Ectodermal cell (in vitro differentiated cells): ENCODE results near the gene PAM16.

Source experiments
- H3K27ac ChIP-seq: 2 replicates; pipeline ENCODE4 v1.7.0; 2013; ENCODE audit warnings: mild to moderate bottlenecking, low read depth, low read length; ENCODE audit not compliant: insufficient read depth, poor library complexity, severe bottlenecking
- H3K27me3 ChIP-seq: 2 replicates; pipeline ENCODE4 v1.7.0; 2013; ENCODE audit warnings: mild to moderate bottlenecking, low read length; ENCODE audit not compliant: insufficient read depth, control insufficient read depth, poor library complexity, severe bottlenecking
- H3K36me3 ChIP-seq: one replicate; pipeline ENCODE4 v1.7.0; 2013; ENCODE audit warnings: low read length; ENCODE audit not compliant: control insufficient read depth, insufficient read depth
- H3K4me1 ChIP-seq: one replicate; pipeline ENCODE4 v1.7.0; 2013; ENCODE audit warnings: low read length; ENCODE audit not compliant: control insufficient read depth, insufficient read depth
- H3K4me3 ChIP-seq: 2 replicates; pipeline ENCODE4 v1.7.0; 2013; ENCODE audit warnings: low read depth, low read length, control low read depth; ENCODE audit not compliant: insufficient read depth
- H3K9me3 ChIP-seq: 2 replicates; pipeline ENCODE4 v1.7.0; 2013; ENCODE audit warnings: mild to moderate bottlenecking, low read length, moderate library complexity; ENCODE audit not compliant: control insufficient read depth
- WGBS, 2 experiments: methylation state at CpG; one replicate each; pipeline ENCODE4 v1.1.7; 2013; ENCODE audit warnings: missing lambda C conversion rate in 2 of 2; 5-methylcytosine and 5-hydroxymethylcytosine counted together

PAM16 gene

GRCh38 chr16:4376126-4376892 is 25.2 kb upstream of the PAM16 start:
- 88% methylated on average over 30 to 31 of the region's 31 CpGs for WGBS, 2 experiments
- H3K4me1 ChIP-seq: peaks cover 67% of the 10 kb centered on the region
- H3K36me3 ChIP-seq: no peaks in the 10 kb centered on the region
- no peak overlapping the region for H3K4me3 ChIP-seq
- H3K9me3 ChIP-seq: no peaks in the 10 kb centered on the region
- peaks cover 4% of the 10 kb centered on the region for H3K27me3 ChIP-seq
- no peak overlapping the region for H3K27ac ChIP-seq

- no peaks in the 10 kb centered on the region for H3K9me3 ChIP-seq
These were observed 24.6 kb upstream of the PAM16 start for GRCh38 chr16:4375717-4376116.

DNA sequence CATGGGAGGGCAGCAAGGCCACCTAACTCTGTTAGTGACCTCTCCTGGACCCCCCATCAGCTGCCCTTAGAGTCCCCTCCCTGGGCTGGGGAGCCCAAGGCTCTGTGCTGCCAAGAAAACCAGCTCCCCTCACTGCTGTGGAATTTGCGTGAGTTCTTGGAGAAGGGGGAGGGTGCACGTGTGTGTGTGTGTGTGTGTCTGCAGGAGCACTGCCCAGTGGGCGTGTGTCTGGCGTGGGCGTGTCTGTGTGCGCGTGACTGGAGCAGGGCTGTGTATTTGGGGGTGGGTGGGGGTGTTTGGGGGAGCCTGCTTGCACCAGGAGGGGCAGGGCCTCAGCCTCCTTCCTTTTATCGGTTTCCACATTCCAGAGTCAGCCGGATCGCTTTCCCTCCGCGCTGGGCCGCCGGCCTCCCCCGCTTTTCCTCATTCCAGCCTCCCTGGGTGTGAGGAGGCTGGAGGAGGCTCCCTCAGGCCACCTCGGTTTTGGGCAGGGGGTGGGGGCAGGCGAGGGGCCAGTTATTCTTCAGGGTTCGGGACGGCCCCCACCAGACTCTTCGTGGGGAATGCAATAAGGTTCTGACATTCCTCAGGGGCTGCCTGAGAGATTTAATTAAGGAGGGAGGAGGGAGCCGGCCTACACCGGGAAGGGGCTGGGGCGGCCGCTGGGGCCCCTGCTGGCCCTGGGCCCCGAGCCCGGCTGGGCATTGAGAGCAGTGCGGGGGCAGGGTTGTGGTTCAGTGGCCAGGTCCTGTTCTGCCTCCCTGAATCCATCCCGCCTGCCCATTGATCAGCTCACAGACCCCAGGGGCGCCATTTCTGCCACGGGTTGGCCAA is 23.0 kb upstream of the PAM16 start:
- 11 to 15% methylated on average over 30 of the region's 30 CpGs for WGBS, 2 experiments
- Histone ChIP-seq H3K4me1 (peaks cover 65% of the 10 kb centered on the region), H3K27ac (peak overlapping the region; percentile 80), H3K27me3 (peaks cover 4% of the 10 kb centered on the region), H3K9me3 (no peaks in the 10 kb centered on the region), H3K4me3 (peak overlapping the region; percentile 53), H3K36me3 (no peaks in the 10 kb centered on the region)

More at GRCh38 chr16:4375717-4376116, 24.6 kb upstream of the PAM16 start:
- Histone ChIP-seq H3K4me1 (peaks cover 73% of the 10 kb centered on the region), H3K4me3 (no peak overlapping the region), H3K27me3 (peaks cover 4% of the 10 kb centered on the region), H3K36me3 (no peaks in the 10 kb centered on the region), H3K27ac (no peak overlapping the region)
- WGBS, 2 experiments: 93 to 95% methylated on average over 15 of the region's 15 CpGs

DNA sequence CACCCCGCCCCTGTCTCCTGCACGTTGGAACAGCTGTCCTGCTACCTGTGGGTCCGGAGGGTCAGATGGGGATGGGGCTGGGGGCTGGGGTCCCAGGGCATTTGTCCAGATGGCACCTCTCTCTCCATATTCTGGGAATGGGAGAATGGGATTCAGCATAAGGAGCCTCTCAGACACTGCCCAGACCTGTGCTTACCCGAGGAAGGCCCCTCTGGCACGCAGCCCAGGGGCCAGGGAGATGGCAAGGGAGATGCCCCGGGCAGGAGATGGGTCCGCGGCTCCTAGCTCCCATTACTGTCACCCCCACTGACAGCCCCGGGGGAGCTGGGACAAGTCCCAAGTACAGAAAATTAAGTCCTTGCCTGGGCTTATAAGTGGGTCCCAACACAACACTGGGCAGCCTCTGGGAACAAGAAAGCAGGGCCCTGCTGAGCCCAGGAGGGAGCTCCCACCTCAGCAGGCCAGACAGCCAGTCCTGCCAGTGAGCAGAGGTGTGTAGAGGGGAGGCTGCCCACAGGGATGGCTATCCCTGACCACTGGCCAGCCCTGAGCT is 22.3 kb upstream of the PAM16 start:
- 53 to 56% methylated on average over 9 of the region's 9 CpGs for WGBS, 2 experiments
- H3K4me1 ChIP-seq: peaks cover 58% of the 10 kb centered on the region

GRCh38 chr16:4372578-4373355 is 21.6 kb upstream of the PAM16 start:
- Histone ChIP-seq H3K27me3 (peaks cover 4% of the 10 kb centered on the region), H3K36me3 (no peaks in the 10 kb centered on the region), H3K4me3 (peak overlapping the region; percentile 53), H3K27ac (no peak overlapping the region), H3K4me1 (peaks cover 55% of the 10 kb centered on the region), H3K9me3 (no peaks in the 10 kb centered on the region)
- WGBS, 2 experiments: 40 to 42% methylated on average over 10 of the region's 10 CpGs

More for the DNA sequence above, 22.3 kb upstream of the PAM16 start:
- Histone ChIP-seq H3K27me3 (peaks cover 4% of the 10 kb centered on the region), H3K4me3 (peak overlapping the region; percentile 53), H3K9me3 (no peaks in the 10 kb centered on the region), H3K27ac (peak overlapping the region; percentile 69), H3K36me3 (no peaks in the 10 kb centered on the region)

DNA sequence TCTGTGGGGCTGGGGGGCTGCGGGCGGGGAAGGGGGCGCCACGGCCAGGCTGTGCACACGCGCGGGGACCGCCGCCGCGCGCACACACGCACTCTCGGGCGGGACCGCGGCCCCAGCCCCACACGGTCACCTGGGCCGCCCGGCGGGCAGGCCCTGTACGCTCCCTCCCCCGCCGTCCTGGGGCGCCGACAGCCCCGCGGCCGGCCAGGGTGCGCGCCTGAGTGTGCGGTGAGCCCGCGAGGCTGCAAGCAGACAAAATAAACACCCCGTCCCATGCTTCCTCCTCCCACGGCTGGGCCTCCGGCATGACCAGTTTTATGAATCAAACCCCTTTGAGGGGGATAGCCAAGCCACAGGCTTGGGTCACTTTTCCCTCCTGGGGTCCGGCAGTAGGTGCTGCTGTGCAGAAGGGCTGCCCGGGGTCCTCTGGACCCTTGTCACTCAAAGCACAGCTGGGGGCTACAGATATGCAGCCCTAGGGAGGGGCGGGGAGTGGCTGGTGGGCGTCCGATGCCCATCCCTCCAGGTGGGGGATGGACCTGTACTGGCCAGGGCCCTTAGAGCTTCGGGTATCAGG is 21.0 kb upstream of the PAM16 start:
- no peaks in the 10 kb centered on the region for H3K36me3 ChIP-seq
- no peaks in the 10 kb centered on the region for H3K9me3 ChIP-seq
- peaks cover 55% of the 10 kb centered on the region for H3K4me1 ChIP-seq
- peak overlapping the region; percentile 53 for H3K4me3 ChIP-seq
- H3K27me3 ChIP-seq: peaks cover 4% of the 10 kb centered on the region
- no peak overlapping the region for H3K27ac ChIP-seq
- 2 to 3% methylated on average over 43 of the region's 43 CpGs for WGBS, 2 experiments

DNA sequence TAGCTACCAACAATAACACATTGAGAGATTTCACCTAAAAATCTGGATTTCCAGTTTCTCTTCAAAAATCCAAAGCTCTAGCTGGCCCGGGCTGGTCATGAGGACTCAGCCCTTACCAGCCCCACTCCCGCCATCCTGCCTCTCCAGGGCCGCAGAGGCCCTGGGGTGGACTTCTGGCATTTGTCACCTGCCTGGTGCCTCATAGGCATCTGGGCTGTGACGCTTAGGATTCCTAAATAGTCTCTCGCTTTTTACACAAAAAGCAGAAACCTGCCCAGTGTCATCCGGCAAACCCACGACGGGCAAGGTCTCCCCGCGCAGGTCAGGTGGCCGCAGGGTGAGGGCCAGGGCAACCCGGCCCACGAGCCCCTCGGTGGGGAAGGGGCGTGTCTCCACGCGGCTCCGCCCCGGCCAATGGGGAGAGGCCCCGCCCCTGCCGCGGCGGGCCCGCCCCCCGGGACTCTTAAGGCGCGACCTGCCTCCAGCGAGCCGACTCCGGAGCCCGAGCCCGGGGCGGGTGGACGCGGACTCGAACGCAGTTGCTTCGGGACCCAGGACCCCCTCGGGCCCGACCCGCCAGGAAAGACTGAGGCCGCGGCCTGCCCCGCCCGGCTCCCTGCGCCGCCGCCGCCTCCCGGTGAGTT is 20.4 kb upstream of the PAM16 start, which contains the start of gene VASN:
Gene VASN, plus strand, starts transcription at position 492 of the 644 bp plus-strand sequence. CDS start 9,030 bp downstream, outside the sequence.
- WGBS, 2 experiments: 7 to 8% methylated on average over 50 of the region's 50 CpGs
- Histone ChIP-seq H3K4me1 (peaks cover 49% of the 10 kb centered on the region), H3K9me3 (no peaks in the 10 kb centered on the region), H3K4me3 (peak within 1 kb of the TSS; percentile 53), H3K27me3 (peaks cover 4% of the 10 kb centered on the region), H3K27ac (no peak within 1 kb of the TSS), H3K36me3 (no peaks in the 10 kb centered on the region)

- 87 to 91% methylated on average over 14 of the region's 14 CpGs for WGBS, 2 experiments
- Histone ChIP-seq H3K36me3 (no peaks in the 10 kb centered on the region), H3K9me3 (no peaks in the 10 kb centered on the region), H3K27ac (no peak overlapping the region), H3K4me1 (peaks cover 42% of the 10 kb centered on the region), H3K27me3 (peaks cover 4% of the 10 kb centered on the region), H3K4me3 (no peak overlapping the region)
These were observed 19.6 kb upstream of the PAM16 start for GRCh38 chr16:4370570-4371356.
